ENCODE measurements around the gene PIP5K1C.

PIP5K1C gene

GRCh38 chr19:3694361-3695123 lies 5.7 kb downstream of the PIP5K1C start:
- DNase-seq = no peak

DNA sequence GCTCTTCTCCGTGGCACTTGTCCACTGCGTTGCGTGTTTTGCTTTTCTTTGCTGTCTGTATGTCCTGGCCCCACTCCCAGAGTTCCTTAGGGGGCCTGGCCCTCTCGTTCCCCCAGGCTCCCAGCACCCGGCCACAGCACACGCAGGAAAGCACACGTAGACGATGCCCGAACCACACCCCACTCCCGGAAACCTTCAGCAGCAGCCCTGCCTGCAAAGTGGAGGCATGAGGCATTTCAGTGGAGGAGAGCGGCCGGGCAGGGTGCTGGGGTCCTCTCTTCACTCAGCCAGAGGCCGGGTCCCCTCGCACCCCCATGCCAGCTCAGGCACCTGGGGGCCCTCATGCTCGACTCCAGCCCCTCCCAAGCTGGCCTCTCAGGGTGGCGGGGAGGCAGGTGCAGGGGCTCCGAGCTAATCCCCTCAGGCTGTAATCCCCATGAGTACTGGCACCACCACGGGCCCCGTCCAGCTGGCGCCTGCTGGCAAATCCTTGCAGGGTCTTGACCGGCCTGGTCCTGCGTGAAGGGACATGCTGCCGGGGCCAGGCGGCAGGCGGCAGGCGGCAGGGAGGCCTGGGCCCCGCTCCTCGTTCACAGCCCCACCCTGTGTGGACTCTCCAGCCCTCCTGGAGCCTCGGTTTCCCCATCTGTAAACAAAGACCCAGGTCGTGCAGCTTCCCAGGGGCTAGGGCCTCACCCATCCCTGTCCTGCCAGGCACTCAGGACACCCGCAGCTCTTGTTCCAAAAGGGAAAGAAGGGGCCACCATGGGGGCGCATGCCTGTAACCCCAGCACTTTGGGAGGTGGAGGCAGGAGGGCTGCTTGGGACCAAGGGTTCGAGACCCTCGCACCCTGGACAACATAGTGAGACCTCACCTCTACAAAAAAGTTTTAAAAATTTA lies 7.0 kb downstream of the PIP5K1C start:
- DNase-seq = no peak

- DNase-seq = no peak
Measured at GRCh38 chr19:3692141-3693024, 7.9 kb downstream of the PIP5K1C start.

DNA sequence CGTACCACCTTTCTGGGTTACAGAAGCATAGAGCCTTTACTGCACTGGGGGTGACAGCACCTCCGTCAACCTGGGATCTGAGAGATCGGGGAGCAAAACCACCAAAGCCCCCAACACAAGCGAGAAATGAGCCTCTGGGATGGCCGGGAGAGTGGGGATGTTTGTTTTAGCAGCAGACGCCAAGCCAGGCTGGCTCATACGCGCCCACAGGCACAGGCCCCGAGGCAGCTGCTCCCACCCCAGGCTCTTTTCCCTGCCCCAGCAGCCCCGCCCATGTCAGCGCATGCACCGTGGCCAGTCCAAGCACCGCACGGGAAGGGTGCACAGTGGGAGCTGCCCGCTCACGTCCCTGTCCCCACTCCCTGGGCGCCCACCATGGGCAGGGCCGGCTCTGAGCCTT lies 8.5 kb downstream of the PIP5K1C start:
- no peak for DNase-seq

- no peak for DNase-seq
Measured at GRCh38 chr19:3691372-3691716, 8.9 kb downstream of the PIP5K1C start.

- peak; percentile 74 for DNase-seq
Measured at GRCh38 chr19:3690551-3691371, 9.5 kb downstream of the PIP5K1C start.

DNA sequence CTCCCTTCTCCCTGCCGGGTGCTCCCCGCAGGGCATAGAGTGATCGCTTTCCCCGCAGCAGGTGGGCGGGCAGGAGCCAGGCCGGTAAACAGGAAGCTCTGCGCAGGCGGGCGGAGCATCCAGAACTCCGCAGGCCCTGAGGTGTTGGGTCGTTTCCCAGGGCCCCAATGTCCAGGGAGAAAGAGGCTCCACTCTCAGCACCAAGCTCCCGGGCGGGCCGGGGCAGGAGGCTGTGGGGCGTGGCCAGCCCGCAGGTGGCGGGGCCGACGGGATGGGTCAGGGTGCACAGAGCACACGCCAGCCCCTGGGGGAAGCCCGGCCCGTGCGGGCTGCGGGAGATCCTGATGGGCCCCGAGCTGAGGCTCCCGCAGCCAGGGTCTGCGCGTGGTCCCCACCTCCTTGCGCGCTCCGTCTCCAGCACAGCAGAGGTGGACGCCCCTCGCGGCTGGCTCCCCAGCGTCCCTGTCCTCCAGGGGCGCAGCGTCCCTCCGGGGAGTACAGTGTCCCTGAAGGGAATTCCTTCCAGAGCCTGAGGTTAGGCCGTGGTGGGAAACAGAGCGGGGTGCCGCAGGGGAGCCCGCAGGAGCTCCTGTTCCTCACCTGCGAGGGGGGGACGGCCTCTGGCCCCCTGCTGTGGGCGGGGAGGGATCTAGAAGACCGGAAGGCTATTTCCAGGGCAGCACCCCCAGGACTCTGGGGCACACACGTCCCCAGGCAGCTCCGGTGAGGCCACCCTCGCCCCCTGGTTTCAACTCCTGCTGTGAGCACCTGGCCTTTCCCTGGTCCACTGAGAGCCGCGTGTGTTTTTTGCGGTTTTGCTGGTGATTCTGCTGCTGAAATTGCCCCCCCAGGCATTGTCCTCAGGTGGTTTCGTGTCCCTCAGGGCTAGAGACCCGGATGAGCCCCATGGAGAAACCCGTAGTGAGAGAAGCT lies 12.2 kb downstream of the PIP5K1C start:
- DNase-seq = no peak

DNA sequence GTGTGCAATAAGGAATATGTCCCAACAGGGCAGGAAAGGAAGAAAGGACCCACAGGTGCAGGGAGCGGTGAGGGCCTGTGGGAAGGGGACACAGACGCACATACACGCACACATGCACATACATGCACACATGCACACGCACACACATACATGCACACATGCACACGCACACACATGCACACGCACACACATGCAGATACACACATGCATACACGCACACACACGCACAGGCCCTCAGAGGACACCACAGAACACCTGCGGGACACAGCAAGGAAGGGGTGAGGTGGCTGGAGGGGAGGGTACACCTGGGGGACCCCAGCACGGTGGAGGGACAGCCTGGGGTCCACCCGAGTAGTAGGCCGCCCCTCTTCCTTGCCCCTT lies 12.9 kb downstream of the PIP5K1C start:
- DNase-seq = no peak

DNA sequence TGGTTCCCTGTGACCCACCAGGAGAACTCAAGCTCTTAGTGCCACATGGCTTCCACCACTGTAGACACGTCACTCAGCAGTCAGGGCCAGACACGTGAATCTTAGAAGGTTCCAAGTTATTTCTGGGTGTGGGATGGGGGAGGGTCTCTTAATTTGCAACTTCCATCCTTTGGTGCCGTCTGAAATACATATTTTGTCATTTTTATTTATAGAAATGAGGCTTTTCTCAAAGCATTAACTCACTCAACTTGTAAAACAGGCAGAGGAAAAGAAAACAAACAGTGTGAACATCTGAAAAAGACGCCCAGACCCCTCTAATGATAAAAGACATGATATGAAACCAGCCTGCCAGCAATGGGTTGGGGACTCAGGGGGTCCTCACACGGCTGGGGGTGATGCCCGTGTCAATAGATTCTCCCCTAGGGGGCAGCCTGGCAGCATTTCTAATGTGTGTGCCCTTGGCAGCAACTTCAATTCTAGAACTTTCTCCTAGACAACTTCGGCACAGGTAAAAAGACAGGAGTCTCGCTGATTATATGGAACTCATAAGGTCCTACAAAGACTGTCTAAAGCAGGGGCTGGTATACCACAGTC lies 15.4 kb downstream of the PIP5K1C start:
- DNase-seq = no peak

DNA sequence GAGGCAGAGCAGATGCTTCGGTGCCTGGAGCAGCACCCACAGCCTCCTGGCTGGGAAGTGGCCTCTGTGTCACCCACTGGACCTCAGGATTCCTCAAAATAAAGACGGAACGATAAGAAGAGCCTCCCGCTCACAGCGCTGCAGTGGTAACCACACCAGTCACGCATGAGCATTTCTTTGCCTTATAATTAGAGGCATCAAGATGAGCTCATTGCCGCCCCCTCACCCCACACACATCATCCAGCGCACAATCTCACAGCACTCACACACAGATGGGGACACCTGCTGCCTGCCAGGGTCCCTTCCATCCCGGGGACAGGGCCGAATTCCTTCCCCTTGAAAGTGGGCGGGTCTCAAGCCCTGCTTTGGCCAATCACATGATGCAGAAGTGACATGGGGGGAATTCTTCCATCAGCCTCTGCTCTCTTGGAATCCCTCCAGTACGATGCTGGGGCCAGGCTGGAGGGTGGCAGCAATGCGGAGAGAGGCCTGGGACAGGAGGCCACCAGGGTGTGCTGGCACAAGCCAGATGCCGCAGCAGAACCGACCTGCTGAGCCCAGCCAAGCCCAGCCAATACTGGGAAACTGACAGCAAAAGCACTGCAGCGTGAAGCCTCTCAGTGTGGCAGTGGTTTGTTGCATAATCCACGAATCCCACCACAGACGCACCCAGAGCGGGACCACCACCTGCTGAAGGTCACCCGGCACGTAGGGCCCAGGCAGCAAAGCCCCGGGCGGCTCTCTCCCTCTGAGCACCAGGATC lies 16.0 kb downstream of the PIP5K1C start:
- DNase-seq = peak; percentile 66

DNA sequence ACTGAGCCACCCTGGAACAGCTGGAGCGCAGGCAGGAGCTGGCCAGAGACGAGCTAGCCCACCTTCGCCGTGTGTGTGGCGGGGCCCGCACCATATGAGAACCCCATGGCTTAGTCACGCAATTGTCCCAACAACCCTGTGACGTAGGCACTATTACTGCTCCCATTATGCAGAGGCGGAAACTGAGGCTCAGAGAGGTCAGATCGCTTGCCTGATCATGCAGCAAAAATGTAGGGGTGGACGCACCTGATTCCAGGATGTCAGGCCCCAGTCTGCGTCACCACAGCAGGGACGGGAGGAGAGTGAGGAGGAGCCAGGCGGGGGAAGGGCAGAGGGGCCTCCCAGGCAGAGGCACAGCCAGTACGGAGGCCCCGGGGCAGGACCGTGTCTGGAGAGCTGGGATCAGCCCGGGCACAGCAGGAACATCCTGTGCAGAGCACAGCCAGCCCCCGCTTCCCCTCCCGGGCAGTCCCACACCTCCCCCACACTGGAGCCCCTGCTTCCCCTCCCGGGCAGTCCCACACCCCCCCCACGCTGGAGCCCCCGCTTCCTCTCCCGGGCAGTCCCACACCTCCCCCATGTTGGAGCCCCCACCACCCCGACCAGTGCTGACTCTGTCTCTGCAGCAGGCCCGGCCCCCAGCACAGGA lies 16.7 kb downstream of the PIP5K1C start:
- no peak for DNase-seq

GRCh38 chr19:3682741-3683404 lies 17.4 kb downstream of the PIP5K1C start:
- DNase-seq = no peak

GRCh38 chr19:3682286-3682685 lies 18.0 kb downstream of the PIP5K1C start:
- no peak for DNase-seq

GRCh38 chr19:3680939-3681338 lies 19.3 kb downstream of the PIP5K1C start:
- DNase-seq = no peak

- no peak for DNase-seq
Measured at GRCh38 chr19:3679581-3679980, 20.7 kb downstream of the PIP5K1C start.

DNA sequence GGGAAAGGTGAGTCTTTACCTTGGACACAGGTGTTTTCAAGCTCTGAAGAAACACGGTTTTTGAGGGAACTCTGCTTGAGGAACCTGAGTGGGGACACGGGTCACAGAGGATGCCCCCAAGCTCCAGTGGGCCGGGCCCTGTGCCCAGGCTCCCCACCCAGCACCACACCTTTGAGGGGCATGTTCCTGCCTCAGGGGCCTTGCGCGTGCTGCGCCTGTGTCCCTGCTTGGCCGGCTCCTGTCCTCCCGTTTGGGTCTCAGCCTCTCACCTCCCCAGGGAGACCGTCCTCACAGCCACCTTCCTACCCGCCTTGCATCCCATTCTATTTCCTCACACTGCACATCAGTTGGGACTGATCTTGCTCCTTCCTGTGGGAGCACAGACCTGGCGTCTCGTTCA lies 21.1 kb downstream of the PIP5K1C start:
- DNase-seq = no peak

DNA sequence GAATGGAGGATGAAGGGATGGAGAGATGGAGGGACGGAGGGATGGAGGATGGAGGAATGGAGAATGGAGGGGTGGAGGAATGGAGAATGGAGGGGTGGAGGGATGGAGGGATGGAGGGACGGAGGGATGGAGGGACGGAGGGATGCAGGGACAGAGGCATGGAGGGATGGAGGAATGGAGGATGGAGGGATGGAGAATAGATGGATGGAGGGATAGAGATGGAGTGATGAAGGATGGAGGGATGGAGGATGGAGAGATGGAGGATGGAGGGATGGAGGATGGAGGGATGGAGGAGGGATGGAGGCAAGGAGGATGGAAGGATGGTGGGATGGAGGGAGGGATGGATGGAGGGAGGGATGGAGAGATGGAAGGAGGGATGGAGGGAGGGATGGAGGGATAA lies 22.1 kb downstream of the PIP5K1C start:
- DNase-seq = no peak

- DNase-seq = no peak
Measured at GRCh38 chr19:3674784-3675543, 25.3 kb downstream of the PIP5K1C start.

All from MV-4-11 (cell line).